Measurements from ENCODE around the gene HNRNPUL1.
A peak's percentile ranks its signal among the peaks of the same experiment; 100 is the strongest.
"Not testable (repeated sequence)": the region's sequence is repeated elsewhere in the genome, so short reads cannot be mapped to it uniquely, and the experiment has no call there.

HNRNPUL1 gene

DNA sequence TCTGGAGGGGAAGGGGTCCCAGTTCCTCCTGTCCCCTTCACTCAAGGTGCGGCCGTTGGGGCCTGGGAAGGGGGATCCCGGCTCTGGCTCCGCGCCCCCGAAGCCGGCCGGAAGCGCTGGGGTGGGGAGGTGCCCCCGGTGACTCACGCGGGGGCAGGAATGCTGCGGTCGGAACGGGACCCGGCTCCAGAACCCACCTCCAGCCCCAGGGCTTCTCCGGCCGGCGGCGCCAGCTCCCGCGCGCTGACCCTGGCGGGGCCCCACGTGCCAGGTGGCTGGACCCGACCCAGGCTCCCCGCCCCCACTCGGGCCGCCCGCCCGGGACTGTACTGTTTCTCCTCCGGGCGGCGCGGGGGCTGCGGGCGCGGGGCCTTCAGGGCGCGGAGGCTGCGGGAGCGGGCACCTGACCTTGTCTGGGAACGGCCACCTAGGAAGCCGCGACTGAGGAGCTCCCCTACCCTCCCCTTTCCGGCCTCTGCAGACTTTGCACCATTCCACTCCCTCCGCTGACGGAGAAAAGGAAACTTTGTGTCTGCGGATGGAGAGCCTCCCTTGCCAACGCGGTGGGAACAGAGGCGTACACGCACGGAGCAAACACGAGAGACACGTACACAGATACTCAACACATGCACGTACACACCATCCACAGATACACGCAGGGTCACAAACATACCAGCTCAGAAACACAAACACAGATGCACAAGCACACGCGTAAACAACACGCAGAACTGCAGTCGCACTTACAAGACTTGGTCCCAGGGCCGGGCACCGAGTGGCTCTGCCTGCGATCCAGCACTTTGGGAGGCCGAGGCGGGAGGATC is 37.9 kb upstream of the HNRNPUL1 start:
- Mint-ChIP-seq H3K27me3 (peaks cover 60% of the 10 kb centered on the region), H3K4me3 (peak overlapping the region; percentile 62), H3K9me3 (no peaks in the 10 kb centered on the region), H3K36me3 (ENCODE audit: low read depth) (no peaks in the 10 kb centered on the region), H3K27ac (peak overlapping the region; percentile 31), H3K4me1 (ENCODE audit: low read depth) (peaks cover 31% of the 10 kb centered on the region)
- intact Hi-C loops (cut with micrococcal nuclease), result no loop called here

DNA sequence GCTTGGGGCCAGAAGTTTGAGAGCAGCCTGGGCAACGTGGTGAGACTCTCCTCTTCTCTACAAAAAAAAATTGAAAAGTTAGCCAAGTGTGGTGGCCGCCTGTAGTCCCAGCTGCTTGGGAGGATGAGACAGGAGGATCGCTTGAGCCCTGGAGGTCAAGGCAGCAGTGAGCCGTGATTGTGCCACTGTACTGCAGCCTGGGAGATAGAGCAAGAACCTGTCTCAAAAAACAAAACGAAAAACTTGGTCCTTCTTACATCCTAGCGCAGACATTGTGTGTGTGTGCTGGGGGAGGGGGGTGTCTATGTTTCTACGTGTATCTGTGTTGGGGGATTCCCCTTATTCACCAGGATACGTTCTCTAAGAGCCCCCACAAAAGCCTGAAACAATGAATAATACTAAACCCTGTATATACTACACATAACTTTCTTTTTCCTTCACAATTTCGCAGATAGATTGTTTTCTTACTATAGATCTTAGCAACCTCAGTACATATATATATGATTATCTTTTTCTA is 37.2 kb upstream of the HNRNPUL1 start:
- Mint-ChIP-seq H3K4me3 (peak overlapping the region; percentile 62), H3K27me3 (peaks cover 55% of the 10 kb centered on the region), H3K36me3 (ENCODE audit: low read depth) (no peaks in the 10 kb centered on the region), H3K9me3 (no peaks in the 10 kb centered on the region), H3K27ac (no peak overlapping the region), H3K4me1 (ENCODE audit: low read depth) (peaks cover 31% of the 10 kb centered on the region)
- intact Hi-C loops (cut with micrococcal nuclease), result no loop called here

DNA sequence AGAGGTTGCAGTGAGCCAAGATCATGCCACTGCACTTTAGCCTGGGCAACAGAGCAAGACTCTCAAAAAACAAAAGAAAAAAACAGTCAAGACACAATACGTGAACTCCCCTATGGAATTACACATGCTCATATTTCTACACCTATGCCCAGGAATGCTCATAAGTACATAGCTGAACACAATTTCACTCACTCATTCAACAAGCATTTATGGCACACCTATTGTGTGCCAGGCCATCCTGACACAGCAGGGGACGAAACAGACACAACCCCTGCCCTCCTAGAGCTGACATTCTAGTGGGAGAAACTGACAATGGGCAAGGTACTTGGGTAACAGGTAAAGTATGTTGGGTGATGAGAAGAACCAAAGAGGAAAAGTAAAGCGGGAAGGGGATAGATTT is 35.7 kb upstream of the HNRNPUL1 start:
- no peak overlapping the region for H3K4me3 Mint-ChIP-seq
- no peaks in the 10 kb centered on the region for H3K9me3 Mint-ChIP-seq
- no peak overlapping the region for H3K27ac Mint-ChIP-seq
- intact Hi-C loops (cut with micrococcal nuclease), result no loop called here
- H3K36me3 Mint-ChIP-seq (ENCODE audit: low read depth), result no peaks in the 10 kb centered on the region
- H3K27me3 Mint-ChIP-seq, result peaks cover 42% of the 10 kb centered on the region
- peaks cover 25% of the 10 kb centered on the region for H3K4me1 Mint-ChIP-seq (ENCODE audit: low read depth)

DNA sequence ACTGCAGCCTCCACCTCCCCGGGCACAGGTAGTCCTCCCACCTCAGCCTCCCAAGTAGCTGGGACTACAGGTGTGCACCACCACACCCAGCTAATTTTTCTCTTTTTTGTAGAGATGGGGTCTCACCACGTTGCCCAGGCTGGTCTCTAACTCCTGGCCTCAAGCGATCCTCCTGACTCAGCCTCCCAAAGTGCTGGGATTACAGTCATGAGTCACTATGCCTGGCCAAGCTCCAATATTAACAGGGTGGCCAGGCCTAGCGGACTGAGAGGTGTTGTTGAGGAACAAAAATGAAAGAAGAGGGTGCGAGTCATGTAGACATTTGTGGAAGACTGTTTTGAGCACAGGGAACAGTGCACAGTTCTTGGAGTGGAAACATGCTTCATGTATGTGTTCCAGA is 34.8 kb upstream of the HNRNPUL1 start:
- H3K27ac Mint-ChIP-seq; intact Hi-C loops (cut with micrococcal nuclease); H3K4me3 Mint-ChIP-seq; H3K9me3 Mint-ChIP-seq; H3K36me3 Mint-ChIP-seq (ENCODE audit: low read depth): not testable (repeated sequence)
- Mint-ChIP-seq H3K27me3 (peaks cover 33% of the 10 kb centered on the region), H3K4me1 (ENCODE audit: low read depth) (peaks cover 24% of the 10 kb centered on the region)

DNA sequence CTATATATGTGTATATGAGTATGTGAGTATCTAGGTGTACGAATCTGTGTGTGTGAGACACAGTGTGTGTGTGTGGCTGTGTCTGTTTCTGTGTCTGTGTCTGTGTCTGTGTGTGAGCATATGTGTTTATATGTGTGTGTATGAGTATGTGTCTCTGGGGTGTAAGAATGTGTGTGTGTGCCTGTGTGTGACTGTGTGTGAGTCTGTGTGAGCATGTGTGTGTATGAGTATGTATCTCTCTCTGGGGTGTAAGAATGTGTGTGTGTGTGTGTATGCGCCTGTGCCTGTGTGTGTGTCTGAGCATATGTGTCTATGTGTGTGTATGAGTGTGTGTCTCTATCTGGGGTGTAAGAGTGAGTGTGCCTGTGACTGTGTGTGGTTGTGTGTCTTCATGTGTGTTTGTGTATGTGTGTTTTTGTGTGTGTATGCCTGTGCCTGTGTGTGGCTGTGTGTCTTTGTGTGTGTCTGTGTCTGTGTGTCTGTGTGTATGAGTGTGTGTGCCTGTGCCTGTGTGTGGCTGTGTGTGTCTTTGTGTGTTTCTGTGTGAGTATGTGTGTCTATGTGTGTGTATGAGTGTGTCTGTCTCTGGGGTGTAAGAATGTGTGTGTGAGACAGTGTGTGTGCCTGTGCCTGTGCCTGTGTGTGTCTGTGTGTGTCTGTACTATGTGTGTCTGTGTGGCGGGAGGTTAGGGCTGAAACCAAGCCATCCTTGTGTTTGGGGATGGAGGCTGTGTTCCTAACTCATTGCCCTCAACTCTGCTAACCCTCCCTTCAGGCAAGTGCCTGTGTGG is 33.9 kb upstream of the HNRNPUL1 start:
- intact Hi-C loops (cut with micrococcal nuclease), result no loop called here
- Mint-ChIP-seq H3K27ac (no peak overlapping the region), H3K27me3 (peaks cover 25% of the 10 kb centered on the region), H3K36me3 (ENCODE audit: low read depth) (no peaks in the 10 kb centered on the region), H3K9me3 (no peaks in the 10 kb centered on the region), H3K4me1 (ENCODE audit: low read depth) (peaks cover 26% of the 10 kb centered on the region), H3K4me3 (no peak overlapping the region)

DNA sequence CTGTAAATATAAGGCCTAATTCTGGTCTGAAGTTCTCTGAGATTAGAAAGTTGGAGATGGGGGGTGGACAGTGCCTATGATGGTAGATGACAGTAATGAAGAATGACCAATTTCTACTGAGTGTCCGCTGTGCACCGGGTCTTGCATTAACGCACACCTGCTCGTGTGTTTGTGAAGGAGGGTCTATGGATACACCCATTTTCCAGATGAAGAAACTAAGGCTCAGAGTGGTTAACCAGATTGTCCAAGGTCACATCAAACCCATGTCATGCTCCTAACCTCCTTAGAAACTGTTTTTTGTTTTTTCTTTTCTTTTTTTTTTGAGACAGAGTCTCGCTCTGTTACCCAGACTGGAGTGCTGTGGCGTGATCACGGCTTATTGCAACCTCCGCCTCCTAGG is 31.5 kb upstream of the HNRNPUL1 start:
- peaks cover 8% of the 10 kb centered on the region for H3K27me3 Mint-ChIP-seq
- H3K4me1 Mint-ChIP-seq (ENCODE audit: low read depth), result peaks cover 14% of the 10 kb centered on the region
- peak overlapping the region; percentile 71 for H3K27ac Mint-ChIP-seq

DNA sequence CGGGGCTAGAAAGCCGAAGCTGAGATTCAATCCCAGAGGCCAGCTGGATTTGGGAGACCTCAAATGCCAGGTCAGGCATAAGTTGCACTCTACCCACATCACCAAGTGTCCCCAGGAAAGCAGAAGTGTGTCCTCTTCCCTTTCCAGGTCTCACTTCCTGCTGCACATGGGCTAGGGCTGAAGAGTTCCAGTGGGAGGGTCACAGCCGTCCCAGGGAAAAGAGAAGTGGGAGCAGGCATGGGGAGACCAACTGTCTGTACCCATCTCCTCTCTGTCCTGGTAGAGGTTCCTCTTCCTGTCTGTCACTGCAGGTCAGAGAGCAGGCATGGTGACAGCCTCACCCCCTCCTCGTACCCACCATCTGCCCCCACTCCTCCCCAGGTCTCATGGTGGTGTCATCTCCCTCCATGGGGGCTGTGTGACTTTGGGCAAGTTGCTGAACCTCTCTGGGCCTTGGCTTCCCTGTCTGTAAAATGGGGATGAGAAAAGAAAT is 30.4 kb upstream of the HNRNPUL1 start:
- Mint-ChIP-seq H3K27me3 (peaks cover 5% of the 10 kb centered on the region), H3K9me3 (no peaks in the 10 kb centered on the region), H3K36me3 (ENCODE audit: low read depth) (no peaks in the 10 kb centered on the region), H3K27ac (peak overlapping the region; percentile 71), H3K4me1 (ENCODE audit: low read depth) (peaks cover 25% of the 10 kb centered on the region), H3K4me3 (no peak overlapping the region)
- intact Hi-C loops (cut with micrococcal nuclease), result loop anchor here (2.0 kb wide), 1 partner anchor 29 kb away; no protein-coding TSS in a partner anchor

More for the DNA sequence above, 31.5 kb upstream of the HNRNPUL1 start:
- Mint-ChIP-seq H3K36me3 (ENCODE audit: low read depth) (no peaks in the 10 kb centered on the region), H3K9me3 (no peaks in the 10 kb centered on the region), H3K4me3 (no peak overlapping the region)
- intact Hi-C loops (cut with micrococcal nuclease), result loop anchor here (2.0 kb wide), 1 partner anchor 30 kb away; no protein-coding TSS in a partner anchor

DNA sequence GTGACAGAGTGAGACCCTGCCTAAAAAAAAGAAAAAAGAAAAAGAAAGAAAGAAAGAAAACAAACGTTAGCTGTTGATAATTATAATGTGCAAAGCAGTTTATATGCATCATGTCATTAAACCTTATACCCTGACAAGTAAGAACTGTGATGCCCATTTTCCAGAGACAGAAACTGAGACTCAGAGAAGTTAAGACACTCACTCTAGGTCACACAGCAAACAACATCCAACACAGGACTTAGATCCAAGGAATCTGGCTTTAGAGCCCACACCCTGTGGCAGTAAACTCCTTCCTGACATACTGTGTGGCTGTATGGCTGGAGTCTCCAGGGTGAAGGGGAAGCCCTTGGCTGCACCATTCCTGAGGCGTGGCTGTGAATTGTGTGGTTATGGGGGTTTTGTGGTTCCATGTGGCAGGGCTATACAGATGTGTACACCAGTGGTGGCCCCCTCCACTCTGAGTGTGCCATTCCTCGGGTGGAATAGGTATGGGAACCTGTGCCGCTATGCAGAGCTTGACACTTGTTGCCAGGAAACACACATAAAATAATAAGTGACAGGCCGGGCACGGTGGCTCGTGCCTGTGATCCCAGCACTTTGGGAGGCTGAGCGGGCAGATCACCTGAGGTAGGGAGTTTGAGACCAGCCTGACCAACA is 29.5 kb upstream of the HNRNPUL1 start:
- Mint-ChIP-seq H3K27me3 (peaks cover 10% of the 10 kb centered on the region), H3K4me3 (no peak overlapping the region), H3K4me1 (ENCODE audit: low read depth) (peaks cover 31% of the 10 kb centered on the region), H3K27ac (peak overlapping the region; percentile 71), H3K36me3 (ENCODE audit: low read depth) (no peaks in the 10 kb centered on the region), H3K9me3 (no peaks in the 10 kb centered on the region)
- intact Hi-C loops (cut with micrococcal nuclease), result no loop called here

DNA sequence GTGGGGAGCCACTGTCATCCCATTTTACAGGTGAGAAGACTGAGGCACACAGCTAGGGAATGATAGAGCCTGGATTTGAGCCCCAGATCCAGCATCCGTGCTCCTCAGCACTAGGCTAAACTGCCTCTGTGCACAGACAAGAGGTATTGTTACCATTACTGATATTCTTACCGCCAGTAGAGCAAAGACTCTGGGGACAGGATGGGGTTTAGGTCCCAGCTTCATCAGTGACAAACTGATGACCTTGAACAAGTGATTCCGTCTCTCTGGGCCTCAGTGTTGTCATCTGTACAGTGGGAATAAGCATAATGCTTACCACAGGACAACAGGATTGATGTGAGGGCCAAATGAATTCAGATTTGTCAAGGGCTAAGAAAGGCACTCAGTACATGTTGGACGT is 28.7 kb upstream of the HNRNPUL1 start:
- H3K4me1 Mint-ChIP-seq (ENCODE audit: low read depth), result peaks cover 31% of the 10 kb centered on the region
- H3K36me3 Mint-ChIP-seq (ENCODE audit: low read depth), result no peaks in the 10 kb centered on the region
- no peak overlapping the region for H3K4me3 Mint-ChIP-seq
- intact Hi-C loops (cut with micrococcal nuclease), result no loop called here
- no peaks in the 10 kb centered on the region for H3K9me3 Mint-ChIP-seq
- peaks cover 11% of the 10 kb centered on the region for H3K27me3 Mint-ChIP-seq
- no peak overlapping the region for H3K27ac Mint-ChIP-seq

DNA sequence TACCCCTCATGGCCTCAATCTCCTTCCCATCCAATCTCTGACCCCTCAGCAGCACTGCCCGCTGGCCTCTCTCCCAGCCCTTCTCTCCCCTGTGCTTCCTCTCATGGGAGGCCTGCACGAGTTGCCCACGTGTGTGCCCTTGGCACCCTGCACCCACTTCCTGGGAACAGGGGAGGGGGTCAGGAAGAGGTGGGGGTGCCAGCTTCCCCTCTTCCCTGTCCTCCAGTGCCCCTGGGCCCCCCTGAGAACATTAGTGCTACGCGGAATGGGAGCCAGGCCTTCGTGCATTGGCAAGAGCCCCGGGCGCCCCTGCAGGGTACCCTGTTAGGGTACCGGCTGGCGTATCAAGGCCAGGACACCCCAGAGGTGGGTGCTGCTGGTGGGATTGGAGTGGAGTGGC is 25.9 kb upstream of the HNRNPUL1 start:
- no peaks in the 10 kb centered on the region for H3K9me3 Mint-ChIP-seq
- no peaks in the 10 kb centered on the region for H3K36me3 Mint-ChIP-seq (ENCODE audit: low read depth)
- H3K27ac Mint-ChIP-seq, result peak overlapping the region; percentile 12
- peaks cover 25% of the 10 kb centered on the region for H3K4me1 Mint-ChIP-seq (ENCODE audit: low read depth)
- H3K27me3 Mint-ChIP-seq, result peaks cover 11% of the 10 kb centered on the region
- no peak overlapping the region for H3K4me3 Mint-ChIP-seq
- intact Hi-C loops (cut with micrococcal nuclease), result no loop called here

DNA sequence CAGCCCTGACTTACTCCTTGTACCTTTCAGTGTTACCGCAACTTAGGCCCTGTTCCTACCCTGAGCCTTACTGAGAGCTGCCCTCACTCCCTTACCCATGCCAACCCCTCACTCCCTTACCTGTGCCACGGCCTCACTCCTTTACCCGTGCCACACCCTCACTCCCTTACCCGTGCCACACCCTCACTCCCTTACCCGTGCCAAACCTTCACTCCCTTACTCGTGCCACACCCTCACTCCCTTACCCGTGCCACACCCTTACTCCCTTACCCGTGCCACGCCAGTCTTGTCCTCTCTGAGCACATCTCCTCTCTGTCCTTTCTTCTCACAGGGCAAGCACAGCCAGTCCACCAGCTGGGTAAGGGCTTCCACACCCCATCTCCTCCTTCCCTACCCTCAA is 24.8 kb upstream of the HNRNPUL1 start:
- Mint-ChIP-seq H3K4me3 (no peak overlapping the region), H3K27me3 (peaks cover 11% of the 10 kb centered on the region), H3K9me3 (no peaks in the 10 kb centered on the region), H3K36me3 (ENCODE audit: low read depth) (no peaks in the 10 kb centered on the region), H3K4me1 (ENCODE audit: low read depth) (peaks cover 19% of the 10 kb centered on the region), H3K27ac (no peak overlapping the region)
- intact Hi-C loops (cut with micrococcal nuclease), result no loop called here

DNA sequence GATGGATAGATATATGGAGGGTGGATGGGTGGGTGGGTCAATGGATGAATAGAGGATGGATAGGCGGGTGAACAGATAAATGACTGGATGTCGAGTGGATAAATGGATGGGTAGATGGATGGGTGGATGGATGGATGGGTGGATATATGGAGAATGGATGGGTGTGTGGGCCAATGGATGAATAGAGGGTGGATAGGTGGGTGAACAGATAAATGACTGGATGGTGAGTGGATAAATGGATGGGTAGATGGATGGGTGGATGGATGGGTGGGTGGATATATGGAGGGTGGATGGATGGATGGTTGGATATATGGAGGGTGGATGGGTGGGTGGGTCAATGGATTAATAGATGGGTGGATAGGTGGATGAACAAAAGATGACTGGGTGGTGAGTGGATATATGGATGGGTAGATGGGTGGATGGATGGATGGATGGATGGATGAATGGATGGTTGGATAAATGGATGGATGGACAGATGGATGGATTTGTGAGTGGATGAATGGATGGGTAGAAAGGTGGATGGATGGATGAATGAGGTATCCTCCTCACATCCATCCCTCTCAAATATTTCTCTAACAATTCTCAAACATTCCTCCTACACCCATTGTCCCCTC is 24.1 kb upstream of the HNRNPUL1 start:
- Mint-ChIP-seq H3K4me1 (ENCODE audit: low read depth) (peaks cover 17% of the 10 kb centered on the region), H3K36me3 (ENCODE audit: low read depth) (no peaks in the 10 kb centered on the region), H3K27ac (no peak overlapping the region), H3K27me3 (peaks cover 11% of the 10 kb centered on the region), H3K9me3 (no peaks in the 10 kb centered on the region), H3K4me3 (no peak overlapping the region)
- intact Hi-C loops (cut with micrococcal nuclease), result no loop called here

DNA sequence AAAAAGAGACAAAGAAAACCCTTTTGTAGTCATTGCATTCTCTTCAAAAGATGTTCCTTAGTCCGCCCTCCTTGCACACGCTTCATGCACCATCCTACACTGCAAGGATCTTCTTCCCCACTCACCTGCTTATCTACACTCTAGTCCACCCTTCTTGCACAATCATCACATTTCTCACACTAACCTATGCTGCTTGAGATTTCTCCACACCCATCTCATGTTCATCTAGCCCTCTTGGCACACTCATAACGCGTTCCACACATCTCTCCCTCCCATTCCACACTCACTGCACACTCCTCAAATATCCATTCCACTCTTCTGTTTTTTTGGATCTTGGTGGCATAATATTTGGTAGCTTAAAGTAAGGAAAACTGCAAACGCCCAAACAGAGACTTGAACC is 22.3 kb upstream of the HNRNPUL1 start:
- peaks cover 17% of the 10 kb centered on the region for H3K4me1 Mint-ChIP-seq (ENCODE audit: low read depth)
- intact Hi-C loops (cut with micrococcal nuclease), result no loop called here
- peaks cover 11% of the 10 kb centered on the region for H3K27me3 Mint-ChIP-seq
- H3K9me3 Mint-ChIP-seq, result no peaks in the 10 kb centered on the region
- H3K36me3 Mint-ChIP-seq (ENCODE audit: low read depth), result no peaks in the 10 kb centered on the region
- H3K4me3 Mint-ChIP-seq, result no peak overlapping the region
- H3K27ac Mint-ChIP-seq, result no peak overlapping the region
